Cardiac muscle cell (in vitro differentiated cells and primary cell): Measurements from ENCODE around the gene SPATA33. TPM values are rescaled to one million over a fixed set of nuclear protein-coding genes. Genes with fewer than 3 reads are reported as not detected.
A peak's percentile ranks its signal among the peaks of the same experiment; 100 is the strongest.
"Not testable (repeated sequence)": the region's sequence is repeated elsewhere in the genome, so short reads cannot be mapped to it uniquely, and the experiment has no call there.

ENCODE experiments used
- DNase-seq, 2 donors: peaks; one replicate each; pipeline versions ENCODE4 v3.0.0 to v3.0.0-alpha.2; 2010 to 2017; ENCODE audit warnings: low read depth in 1 of 2, low spot score in 1 of 2
- H3K27ac ChIP-seq: fragments of 200-600 bp; sonication (generic); 2 replicates; pipeline ENCODE4 v1.5.1; 2016
- H3K27me3 ChIP-seq: fragments of 200-600 bp; sonication (generic); 2 replicates; pipeline ENCODE4 v1.6.0; 2016; ENCODE audit warnings: control low read depth
- H3K36me3 ChIP-seq: fragments of 200-600 bp; sonication (generic); 2 replicates; pipeline ENCODE4 v1.5.1; 2016; ENCODE audit warnings: control low read depth
- H3K4me1 ChIP-seq: fragments of 200-600 bp; sonication (generic); 2 replicates; pipeline ENCODE4 v1.8.1; 2017; ENCODE audit warnings: low read depth, mild to moderate bottlenecking, mixed run types
- H3K4me3 ChIP-seq: fragments of 200-600 bp; sonication (generic); 2 replicates; pipeline ENCODE4 v1.5.1; 2016; ENCODE audit warnings: mild to moderate bottlenecking
- H3K9me3 ChIP-seq: fragments of 200-600 bp; sonication (generic); 2 replicates; pipeline ENCODE4 v1.5.1; 2017; ENCODE audit warnings: low read depth, mild to moderate bottlenecking, control low read depth
- polyA plus RNA-seq: library from polyadenylated mRNA; unstranded; fragments of >200 nt; fragmentation: Nextera tagmentation; extraction: Ambion mirVana; gene quantifications from 2 replicates; pipeline ENCODE4 v1.2.1, GENCODE V29; 2016
- total RNA-seq: library from RNA; depleted of rRNA; stranded (reverse); fragments of >200 nt; gene quantifications from 2 replicates; pipeline ENCODE4 v1.2.3, GENCODE V29; 2016
- TF ChIP-seq, protein P1 (sequence below): IDR thresholded peaks from 2 replicates; pipeline ENCODE4 v1.5.1; 2012; ENCODE audit warnings: low read depth, mild to moderate bottlenecking, low read length

The SPATA33 gene
- total and polyA plus RNA-seq, 2 experiments from 2014 or later = 8.3 to 13.5 TPM

- TF ChIP-seq, protein P1, sequence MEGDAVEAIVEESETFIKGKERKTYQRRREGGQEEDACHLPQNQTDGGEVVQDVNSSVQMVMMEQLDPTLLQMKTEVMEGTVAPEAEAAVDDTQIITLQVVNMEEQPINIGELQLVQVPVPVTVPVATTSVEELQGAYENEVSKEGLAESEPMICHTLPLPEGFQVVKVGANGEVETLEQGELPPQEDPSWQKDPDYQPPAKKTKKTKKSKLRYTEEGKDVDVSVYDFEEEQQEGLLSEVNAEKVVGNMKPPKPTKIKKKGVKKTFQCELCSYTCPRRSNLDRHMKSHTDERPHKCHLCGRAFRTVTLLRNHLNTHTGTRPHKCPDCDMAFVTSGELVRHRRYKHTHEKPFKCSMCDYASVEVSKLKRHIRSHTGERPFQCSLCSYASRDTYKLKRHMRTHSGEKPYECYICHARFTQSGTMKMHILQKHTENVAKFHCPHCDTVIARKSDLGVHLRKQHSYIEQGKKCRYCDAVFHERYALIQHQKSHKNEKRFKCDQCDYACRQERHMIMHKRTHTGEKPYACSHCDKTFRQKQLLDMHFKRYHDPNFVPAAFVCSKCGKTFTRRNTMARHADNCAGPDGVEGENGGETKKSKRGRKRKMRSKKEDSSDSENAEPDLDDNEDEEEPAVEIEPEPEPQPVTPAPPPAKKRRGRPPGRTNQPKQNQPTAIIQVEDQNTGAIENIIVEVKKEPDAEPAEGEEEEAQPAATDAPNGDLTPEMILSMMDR = no peak
Measured at GRCh38 chr16:89658221-89658879, 714 bp downstream of the SPATA33 start.

GRCh38 chr16:89660146-89660545 is 2.5 kb downstream of the SPATA33 start:
- Histone ChIP-seq H3K27me3 (no peaks in the 10 kb centered on the region), H3K9me3 (no peaks in the 10 kb centered on the region), H3K4me1 (peaks cover 4% of the 10 kb centered on the region), H3K36me3 (peaks cover 3% of the 10 kb centered on the region), H3K4me3 (no peak overlapping the region), H3K27ac (no peak overlapping the region)
- TF ChIP-seq, protein P1 = no peak
- peak in 1 of 2 donors; percentile 12 for DNase-seq

More at GRCh38 chr16:89658221-89658879, 714 bp downstream of the SPATA33 start:
- Histone ChIP-seq H3K4me3 (peak overlapping the region; percentile 90), H3K27ac (peak overlapping the region; percentile 0), H3K36me3 (peaks cover 3% of the 10 kb centered on the region), H3K4me1 (peaks cover 4% of the 10 kb centered on the region), H3K9me3 (no peaks in the 10 kb centered on the region), H3K27me3 (no peaks in the 10 kb centered on the region)
- peak; percentile 11 to 48 for DNase-seq

- no peak overlapping the region for H3K27ac ChIP-seq
- DNase-seq = no peak
- H3K27me3 ChIP-seq = no peaks in the 10 kb centered on the region
- H3K9me3 ChIP-seq = no peaks in the 10 kb centered on the region
- H3K36me3 ChIP-seq = peaks cover 3% of the 10 kb centered on the region
- no peak overlapping the region for H3K4me3 ChIP-seq
- TF ChIP-seq, protein P1 = no peak
- peaks cover 4% of the 10 kb centered on the region for H3K4me1 ChIP-seq
Measured at GRCh38 chr16:89661215-89661614, 3.6 kb downstream of the SPATA33 start.

GRCh38 chr16:89664238-89664637 is 6.6 kb downstream of the SPATA33 start:
- not testable (repeated sequence) for H3K9me3 ChIP-seq, DNase-seq, H3K27ac ChIP-seq, H3K36me3 ChIP-seq, H3K4me3 ChIP-seq, H3K4me1 ChIP-seq, H3K27me3 ChIP-seq

GRCh38 chr16:89667000-89667399 is 9.4 kb downstream of the SPATA33 start:
- H3K27ac ChIP-seq, H3K27me3 ChIP-seq, H3K36me3 ChIP-seq, H3K4me1 ChIP-seq, H3K4me3 ChIP-seq, H3K9me3 ChIP-seq: not testable (repeated sequence)
- TF ChIP-seq, protein P1 = peak; percentile 51
- peak in 1 of 2 donors; percentile 61 for DNase-seq

- TF ChIP-seq, protein P1 = no peak
- Histone ChIP-seq H3K27ac (no peak overlapping the region), H3K36me3 (no peaks in the 10 kb centered on the region), H3K9me3 (no peaks in the 10 kb centered on the region), H3K27me3 (no peaks in the 10 kb centered on the region), H3K4me1 (no peaks in the 10 kb centered on the region), H3K4me3 (no peak overlapping the region)
- DNase-seq = no peak
Measured at GRCh38 chr16:89667633-89668032, 10.0 kb downstream of the SPATA33 start.
